Spinal cord (tissue), 10 donors: Measurements from ENCODE around the gene ZNF618. TPM values are rescaled to one million over a fixed set of nuclear protein-coding genes. Genes with fewer than 3 reads are reported as not detected.

Source experiments
- DNase-seq, 6 donors: peaks; one replicate each; pipeline versions ENCODE4 v3.0.0 to v3.0.0-alpha.2; 2013 to 2015; ENCODE audit warnings: low spot score in 6 of 6, low read depth in 4 of 6
- H3K27ac ChIP-seq: one replicate; pipeline ENCODE4 v1.5.1; 2013; ENCODE audit warnings: low read depth, low read length, control low read depth
- H3K27me3 ChIP-seq: one replicate; pipeline ENCODE4 v1.6.1; 2013; ENCODE audit warnings: low read length; ENCODE audit not compliant: control insufficient read depth, insufficient read depth
- H3K36me3 ChIP-seq: one replicate; pipeline ENCODE4 v1.6.1; 2013; ENCODE audit warnings: low read length; ENCODE audit not compliant: control insufficient read depth, insufficient read depth
- H3K4me1 ChIP-seq: one replicate; pipeline ENCODE4 v1.6.1; 2013; ENCODE audit warnings: low read length; ENCODE audit not compliant: control insufficient read depth, insufficient read depth
- H3K4me3 ChIP-seq: one replicate; pipeline ENCODE4 v1.5.1; 2013; ENCODE audit warnings: low read depth, low read length, control low read depth
- H3K9me3 ChIP-seq: one replicate; pipeline ENCODE4 v1.6.1; 2013; ENCODE audit warnings: low read length; ENCODE audit not compliant: control insufficient read depth, insufficient read depth
- WGBS: methylation state at CpG from one replicate; pipeline ENCODE4 v1.1.5; 2013; ENCODE audit warnings: missing lambda C conversion rate; ENCODE audit not compliant: insufficient coverage; 5-methylcytosine and 5-hydroxymethylcytosine counted together
- polyA plus RNA-seq, 2 donors: library from polyadenylated mRNA; unstranded; fragments of 120-200 nt; gene quantifications; one replicate each; pipeline ENCODE4 v1.2.1, GENCODE V29; 2013; ENCODE audit not compliant: insufficient read length in 2 of 2
- total RNA-seq, 2 donors: library from RNA; depleted of rRNA in 1 of 2; stranded (reverse); fragments of 120-200 nt in 1 of 2; fragments of >200 nt in 1 of 2; gene quantifications; one replicate each; pipeline versions ENCODE4 v1.2.3 to v1.2.4, GENCODE V29; 2013 to 2014
- donor health status: healthy.

ZNF618 gene
- total and polyA plus RNA-seq, 4 donors: 7.7 to 17.0 (median 15.4) TPM

DNA sequence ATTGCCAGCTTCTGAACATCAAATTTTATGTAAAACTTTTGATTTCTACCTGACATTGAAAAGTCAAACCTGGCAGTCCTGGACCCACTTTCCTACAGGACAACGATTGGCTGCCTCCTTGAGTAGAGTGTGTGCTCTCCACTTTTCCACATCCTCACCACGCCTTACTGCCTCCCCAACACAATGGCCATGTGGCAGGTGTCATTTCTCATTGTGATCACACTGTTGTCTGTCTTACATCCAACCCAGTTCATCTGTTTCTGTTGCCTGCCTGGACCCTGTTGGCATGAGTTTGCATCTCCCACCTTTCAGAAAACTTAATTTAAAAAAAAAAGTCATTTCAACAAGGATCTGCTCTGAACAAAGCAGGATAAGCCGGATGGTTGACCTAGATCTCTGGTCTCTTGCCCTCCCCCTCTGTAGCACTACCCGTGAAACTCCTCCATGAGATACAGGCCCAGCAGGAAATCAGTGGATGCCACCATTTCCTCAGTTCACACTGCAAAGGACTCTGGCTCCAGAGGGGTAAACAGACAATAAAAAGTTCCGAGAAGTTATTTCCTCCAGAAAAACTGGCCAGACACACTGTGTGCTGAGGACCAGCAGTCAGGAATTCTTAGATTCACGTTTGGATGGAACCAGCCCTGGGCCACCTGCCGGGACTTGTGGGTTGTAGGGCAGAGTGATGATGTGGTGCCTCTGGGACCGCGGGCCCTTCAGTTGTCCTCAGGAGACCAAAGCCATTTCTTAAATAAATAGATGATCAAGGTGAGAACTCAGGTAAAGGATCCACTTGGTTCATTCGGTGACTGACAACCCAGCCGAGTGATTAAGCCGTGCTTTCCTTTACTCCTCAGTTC is 153.4 kb downstream of the ZNF618 start:
- 90% methylated on average over 11 of the region's 12 CpGs for WGBS
- Histone ChIP-seq H3K36me3 (peaks cover 47% of the 10 kb centered on the region), H3K4me3 (no peak overlapping the region), H3K27me3 (no peaks in the 10 kb centered on the region), H3K9me3 (no peaks in the 10 kb centered on the region), H3K4me1 (peaks cover 28% of the 10 kb centered on the region), H3K27ac (no peak overlapping the region)
- DNase-seq: no peak

DNA sequence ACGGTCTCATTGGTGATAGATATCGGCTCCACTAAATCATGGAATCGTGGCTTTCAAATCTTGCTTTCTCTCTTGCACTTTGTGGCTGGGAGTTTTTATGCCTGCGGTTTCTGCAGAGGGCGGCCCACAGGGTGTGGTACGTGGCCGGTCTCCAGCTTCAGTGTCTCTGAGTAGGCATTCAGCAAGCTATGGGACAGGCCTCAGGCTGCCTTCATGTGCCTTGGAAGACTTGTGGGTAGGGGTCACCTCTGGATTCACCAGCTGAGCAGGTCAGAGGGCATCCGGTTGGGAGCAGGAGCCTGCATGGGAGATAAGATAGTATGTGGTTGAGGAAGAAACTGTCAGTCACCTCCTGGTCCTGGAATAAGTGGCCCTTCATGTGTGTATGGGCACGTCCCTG is 154.3 kb downstream of the ZNF618 start:
- H3K4me1 ChIP-seq: peaks cover 36% of the 10 kb centered on the region
- H3K36me3 ChIP-seq: peaks cover 54% of the 10 kb centered on the region
- DNase-seq: no peak
- no peak overlapping the region for H3K4me3 ChIP-seq
- no peak overlapping the region for H3K27ac ChIP-seq
- H3K9me3 ChIP-seq: no peaks in the 10 kb centered on the region
- H3K27me3 ChIP-seq: no peaks in the 10 kb centered on the region
- WGBS: 98% methylated on average over 9 of the region's 9 CpGs

DNA sequence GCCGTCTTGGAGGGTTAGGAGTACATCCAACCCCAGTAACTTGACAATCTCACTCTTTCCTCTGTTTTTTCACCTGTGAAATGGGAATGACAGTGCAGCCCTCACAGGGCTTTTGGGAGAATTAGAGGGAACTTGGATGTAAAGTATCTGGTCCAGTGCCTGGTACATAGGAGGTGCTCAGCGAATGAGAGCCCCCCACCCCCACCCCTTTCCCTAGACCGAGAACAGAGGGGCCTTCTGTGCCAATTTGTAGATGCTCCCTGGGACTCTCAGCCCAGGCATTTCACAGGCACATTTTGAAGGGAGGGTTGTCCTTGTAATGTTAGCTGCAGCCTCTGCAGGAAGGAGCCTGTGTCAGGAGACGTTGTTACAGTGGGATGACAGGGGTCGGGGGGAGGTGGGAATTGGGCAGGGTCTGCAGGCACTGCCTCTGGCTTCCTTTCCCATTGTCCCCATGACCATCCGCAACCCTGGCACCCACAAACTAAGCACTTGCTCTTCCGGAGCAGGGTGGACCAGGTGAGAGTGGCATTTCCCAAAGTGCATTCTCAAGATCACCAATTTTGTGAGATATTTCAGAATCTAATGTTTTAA is 155.0 kb downstream of the ZNF618 start:
- Histone ChIP-seq H3K36me3 (peaks cover 60% of the 10 kb centered on the region), H3K27me3 (no peaks in the 10 kb centered on the region), H3K4me1 (peaks cover 43% of the 10 kb centered on the region), H3K9me3 (no peaks in the 10 kb centered on the region), H3K4me3 (no peak overlapping the region), H3K27ac (no peak overlapping the region)
- DNase-seq: no peak
- 67% methylated on average over 1 of the region's 7 CpGs for WGBS

DNA sequence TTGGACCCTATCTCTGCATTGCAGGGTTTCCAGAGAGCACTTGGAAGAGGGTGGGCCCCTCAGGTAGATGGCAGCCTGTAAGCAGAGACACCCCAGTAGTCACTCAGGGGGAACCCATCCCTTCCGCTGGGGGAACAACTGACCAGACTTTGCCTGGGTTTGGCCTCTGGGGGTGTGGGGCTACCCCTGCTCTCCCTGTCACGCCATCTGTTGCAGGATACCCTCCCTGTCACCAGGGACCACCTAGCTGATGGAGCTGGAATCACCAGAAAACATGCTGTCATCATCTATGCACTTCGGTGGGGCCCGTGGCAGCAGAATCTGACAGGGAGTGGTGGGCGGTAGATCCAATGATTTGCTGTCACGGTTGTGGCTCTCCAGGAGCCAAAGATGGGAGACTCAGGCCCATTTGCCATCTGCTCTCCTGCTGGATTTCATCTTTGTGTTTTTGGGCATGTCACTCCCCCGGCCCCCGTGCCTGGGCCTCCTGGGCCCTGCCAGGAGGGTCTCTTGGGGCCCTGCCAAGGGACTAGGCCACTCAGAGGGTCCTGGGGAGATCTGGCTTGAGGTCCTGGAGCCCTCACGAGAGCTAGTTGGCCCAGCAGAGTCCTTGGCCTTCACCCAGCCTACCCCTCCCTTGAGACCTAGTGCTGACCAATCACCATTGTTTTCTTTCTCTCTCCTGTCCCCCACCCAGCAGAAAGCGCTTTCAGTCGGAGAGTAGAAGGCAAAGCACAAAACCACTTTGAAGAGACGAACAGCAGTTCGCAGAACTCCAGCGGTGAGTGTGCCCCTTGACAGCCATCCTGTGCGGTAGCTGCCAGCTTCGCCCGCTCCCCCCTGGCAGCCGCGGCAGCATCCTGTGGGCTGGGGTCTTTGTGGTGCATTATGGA is 156.1 kb downstream of the ZNF618 start:
- H3K27ac ChIP-seq: no peak overlapping the region
- peak in 2 of 6 donors; percentile 43 to 57 for DNase-seq
- H3K4me1 ChIP-seq: peaks cover 44% of the 10 kb centered on the region
- H3K4me3 ChIP-seq: no peak overlapping the region
- WGBS: 60% methylated on average over 15 of the region's 19 CpGs
- no peaks in the 10 kb centered on the region for H3K27me3 ChIP-seq
- H3K36me3 ChIP-seq: peaks cover 61% of the 10 kb centered on the region
- H3K9me3 ChIP-seq: no peaks in the 10 kb centered on the region

DNA sequence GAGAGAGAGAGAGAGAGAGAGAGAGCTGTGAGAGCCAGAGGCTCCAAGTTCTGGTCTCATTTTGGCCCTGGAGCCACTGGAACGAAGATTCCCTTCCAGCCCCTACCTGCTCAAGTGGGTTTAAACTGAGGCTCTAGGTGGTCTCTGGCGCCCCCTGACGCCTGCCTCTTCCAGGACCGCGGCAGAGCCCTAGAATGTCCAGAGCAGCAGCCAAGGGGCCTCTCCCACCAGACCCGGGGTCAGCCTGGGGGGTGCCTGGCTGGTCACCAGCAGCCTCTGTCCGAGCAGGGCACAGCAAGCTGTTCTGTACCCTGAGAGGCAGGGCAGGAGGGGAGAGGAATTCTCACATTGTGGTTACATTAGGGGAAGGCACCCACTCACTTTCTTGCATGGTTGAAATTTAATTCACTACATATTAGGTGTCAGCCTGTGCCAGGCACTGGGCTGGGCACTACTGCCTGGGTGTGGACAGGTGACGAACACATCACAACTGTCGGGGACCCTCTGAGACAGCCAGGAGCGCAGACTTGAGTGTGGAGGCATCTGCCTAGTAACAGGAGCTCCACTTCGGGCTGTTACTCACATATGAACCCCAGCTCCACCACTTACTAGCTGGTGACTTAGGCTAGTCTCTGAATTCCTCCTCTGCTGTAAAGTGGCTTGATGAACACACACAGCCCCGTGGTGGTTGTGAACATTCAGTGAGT is 157.4 kb downstream of the ZNF618 start:
- peak in 2 of 6 donors; percentile 67 to 69 for DNase-seq
- peaks cover 53% of the 10 kb centered on the region for H3K36me3 ChIP-seq
- 50% methylated on average over 7 of the region's 12 CpGs for WGBS

DNA sequence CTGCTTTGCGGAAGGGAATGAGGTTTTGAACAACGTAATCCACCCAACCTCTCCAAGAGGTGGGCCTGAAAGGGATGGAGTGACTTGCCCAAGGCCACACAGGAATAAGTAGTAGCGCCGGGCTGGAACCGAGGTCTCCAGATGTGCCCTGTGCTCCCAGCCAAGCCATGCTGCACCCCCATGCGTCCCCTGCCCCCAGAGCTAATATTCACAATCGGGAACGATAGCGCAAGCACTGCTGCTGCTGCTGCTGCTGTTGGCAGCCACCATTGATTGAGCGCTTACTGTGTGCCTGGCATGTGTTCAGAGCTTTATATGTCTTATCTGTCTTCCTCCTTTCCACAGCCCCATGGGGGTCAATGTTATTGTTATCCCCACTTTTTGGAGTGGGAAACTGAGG is 158.1 kb downstream of the ZNF618 start:
- no peak for DNase-seq
- Histone ChIP-seq H3K4me1 (peaks cover 56% of the 10 kb centered on the region), H3K9me3 (no peaks in the 10 kb centered on the region), H3K27ac (no peak overlapping the region), H3K36me3 (peaks cover 49% of the 10 kb centered on the region), H3K4me3 (no peak overlapping the region), H3K27me3 (no peaks in the 10 kb centered on the region)
- WGBS: 70% methylated on average over 8 of the region's 10 CpGs

More for the DNA sequence above, 157.4 kb downstream of the ZNF618 start:
- peaks cover 56% of the 10 kb centered on the region for H3K4me1 ChIP-seq
- no peak overlapping the region for H3K4me3 ChIP-seq
- no peaks in the 10 kb centered on the region for H3K27me3 ChIP-seq
- no peak overlapping the region for H3K27ac ChIP-seq
- no peaks in the 10 kb centered on the region for H3K9me3 ChIP-seq

DNA sequence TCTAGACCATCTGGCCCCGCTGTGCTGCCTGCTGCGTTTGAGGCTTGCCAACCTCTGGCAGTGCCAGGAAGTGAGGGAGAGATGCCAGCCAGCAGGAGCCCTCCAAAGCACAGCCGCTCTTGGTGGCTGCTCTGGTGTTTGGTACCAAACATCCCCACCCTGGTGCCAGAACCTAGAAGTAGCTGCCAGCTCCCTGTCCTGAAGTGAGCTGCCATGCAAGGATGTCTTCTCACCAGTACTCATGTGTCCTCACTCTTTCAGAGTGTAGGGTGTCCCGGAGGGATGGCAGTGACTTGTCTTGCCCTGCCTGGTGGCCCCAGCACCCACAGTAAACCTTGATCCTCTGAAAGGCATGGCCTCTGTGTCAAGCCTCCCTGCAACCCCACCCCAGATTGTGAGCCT is 158.6 kb downstream of the ZNF618 start:
- 76% methylated on average over 4 of the region's 4 CpGs for WGBS
- H3K9me3 ChIP-seq: no peaks in the 10 kb centered on the region
- no peak overlapping the region for H3K4me3 ChIP-seq
- DNase-seq: peak in 2 of 6 donors; percentile 73 to 93
- no peaks in the 10 kb centered on the region for H3K27me3 ChIP-seq
- peaks cover 56% of the 10 kb centered on the region for H3K4me1 ChIP-seq
- H3K36me3 ChIP-seq: peaks cover 48% of the 10 kb centered on the region
- no peak overlapping the region for H3K27ac ChIP-seq

DNA sequence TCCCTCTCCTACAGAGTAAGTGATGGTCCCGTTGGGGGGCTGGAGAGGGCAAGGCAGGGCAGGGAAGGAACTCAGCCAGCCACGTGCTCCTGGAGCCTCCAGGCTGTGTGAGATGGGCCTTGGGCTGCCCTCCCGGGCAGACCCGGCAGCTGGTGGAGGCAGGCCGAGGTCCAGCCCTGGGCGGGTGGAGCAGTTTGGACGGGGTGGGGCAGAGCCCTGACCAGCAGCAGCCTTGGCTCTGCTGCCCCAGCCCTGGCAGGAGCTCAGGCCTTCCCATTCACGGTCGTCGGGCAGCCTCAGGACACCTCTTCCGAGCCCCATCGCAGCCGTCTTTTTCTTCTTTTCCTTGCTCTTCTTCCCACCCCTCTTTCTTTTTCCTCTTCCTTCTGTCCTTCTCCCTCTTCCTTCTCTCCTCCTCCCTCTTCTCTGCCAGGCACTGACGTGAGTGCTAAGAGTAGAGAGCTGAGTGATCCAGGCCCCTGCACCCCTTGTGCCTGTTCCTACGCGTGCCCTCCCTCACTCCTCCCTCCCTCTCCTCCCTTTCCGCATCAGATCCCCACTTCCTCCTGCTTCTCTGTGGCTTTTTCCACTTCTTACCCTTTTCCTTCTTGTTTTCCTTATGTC is 159.2 kb downstream of the ZNF618 start:
- peaks cover 56% of the 10 kb centered on the region for H3K4me1 ChIP-seq
- peak in 1 of 6 donors; percentile 35 for DNase-seq
- no peaks in the 10 kb centered on the region for H3K27me3 ChIP-seq
- no peaks in the 10 kb centered on the region for H3K9me3 ChIP-seq
- peaks cover 45% of the 10 kb centered on the region for H3K36me3 ChIP-seq
- WGBS: 66% methylated on average over 12 of the region's 17 CpGs
- no peak overlapping the region for H3K27ac ChIP-seq
- no peak overlapping the region for H3K4me3 ChIP-seq
